IgD-negative memory B cell (primary cell): ENCODE measurements around the gene SEMA3C. TPM values are rescaled to one million over a fixed set of nuclear protein-coding genes. Genes with fewer than 3 reads are reported as not detected.

Source experiments
- H3K27ac Mint-ChIP-seq, 3 donors: one replicate each; pipeline ENCODE4 v1.8.0; 2020 to 2022; ENCODE audit warnings: mild to moderate bottlenecking in 3 of 3, mixed read lengths in 3 of 3, moderate library complexity in 1 of 3
- H3K27me3 Mint-ChIP-seq: one replicate; pipeline ENCODE4 v1.8.0; 2021; ENCODE audit warnings: mixed read lengths
- H3K36me3 Mint-ChIP-seq: one replicate; pipeline ENCODE4 v1.8.0; 2020; ENCODE audit warnings: mild to moderate bottlenecking, mixed read lengths
- H3K4me1 Mint-ChIP-seq, 3 donors: one replicate each; pipeline ENCODE4 v1.8.0; 2020 to 2022; ENCODE audit warnings: mixed read lengths in 3 of 3, mild to moderate bottlenecking in 1 of 3
- H3K4me3 Mint-ChIP-seq, 4 donors: one replicate each; pipeline ENCODE4 v1.8.0; 2020 to 2022; ENCODE audit warnings: mild to moderate bottlenecking in 4 of 4, mixed read lengths in 4 of 4, moderate library complexity in 3 of 4
- H3K9me3 Mint-ChIP-seq, 3 donors: one replicate each; pipeline ENCODE4 v1.8.0; 2020 to 2021; ENCODE audit warnings: mixed read lengths in 3 of 3, mild to moderate bottlenecking in 1 of 3
- polyA plus RNA-seq: library from polyadenylated mRNA; unstranded; fragments of 300-500 nt; fragmentation: Illumina TruSeq; gene quantifications from one replicate; pipeline ENCODE4 v1.2.3, GENCODE V29; 2021

SEMA3C gene
- polyA plus RNA-seq, 1 donor from 2014 or later = not detected

GRCh38 chr7:80766724-80767123, 152.1 kb downstream of the SEMA3C start:
- Mint-ChIP-seq H3K27ac (no peak overlapping the region), H3K9me3 (peaks cover 5 to 8% (median 6%) of the 10 kb centered on the region in 3 donors), H3K4me3 (no peak overlapping the region), H3K36me3 (no peaks in the 10 kb centered on the region), H3K27me3 (no peaks in the 10 kb centered on the region), H3K4me1 (no peaks in the 10 kb centered on the region)

- Mint-ChIP-seq H3K4me1 (no peaks in the 10 kb centered on the region), H3K27ac (no peak overlapping the region), H3K4me3 (no peak overlapping the region), H3K36me3 (no peaks in the 10 kb centered on the region), H3K9me3 (peaks cover 6 to 8% (median 6%) of the 10 kb centered on the region in 3 donors), H3K27me3 (no peaks in the 10 kb centered on the region)
These were observed 154.7 kb downstream of the SEMA3C start for GRCh38 chr7:80764132-80764531.

- H3K4me3 Mint-ChIP-seq = no peak overlapping the region
- peaks cover 6 to 8% (median 6%) of the 10 kb centered on the region in 3 donors for H3K9me3 Mint-ChIP-seq
- H3K27me3 Mint-ChIP-seq = no peaks in the 10 kb centered on the region
- H3K4me1 Mint-ChIP-seq = no peaks in the 10 kb centered on the region
- no peak overlapping the region for H3K27ac Mint-ChIP-seq
- no peaks in the 10 kb centered on the region for H3K36me3 Mint-ChIP-seq
These were observed 155.1 kb downstream of the SEMA3C start for GRCh38 chr7:80763704-80764103.

GRCh38 chr7:80763289-80763688, 155.6 kb downstream of the SEMA3C start:
- H3K4me1 Mint-ChIP-seq = no peaks in the 10 kb centered on the region
- peaks cover 4 to 8% (median 5%) of the 10 kb centered on the region in 3 donors for H3K9me3 Mint-ChIP-seq
- H3K27me3 Mint-ChIP-seq = no peaks in the 10 kb centered on the region
- H3K36me3 Mint-ChIP-seq = no peaks in the 10 kb centered on the region
- no peak overlapping the region for H3K27ac Mint-ChIP-seq
- H3K4me3 Mint-ChIP-seq = no peak overlapping the region

GRCh38 chr7:80760292-80760691, 158.6 kb downstream of the SEMA3C start:
- Mint-ChIP-seq H3K4me1 (no peaks in the 10 kb centered on the region), H3K27ac (no peak overlapping the region), H3K4me3 (no peak overlapping the region), H3K9me3 (peaks cover 0 to 13% (median 6%) of the 10 kb centered on the region in 3 donors), H3K27me3 (no peaks in the 10 kb centered on the region), H3K36me3 (no peaks in the 10 kb centered on the region)

- Mint-ChIP-seq H3K27ac (no peak overlapping the region), H3K4me3 (no peak overlapping the region), H3K9me3 (peaks cover 1 to 17% (median 2%) of the 10 kb centered on the region in 3 donors), H3K27me3 (no peaks in the 10 kb centered on the region), H3K36me3 (no peaks in the 10 kb centered on the region), H3K4me1 (no peaks in the 10 kb centered on the region)
These were observed 165.7 kb downstream of the SEMA3C start for GRCh38 chr7:80752954-80753690.

- H3K4me1 Mint-ChIP-seq = no peaks in the 10 kb centered on the region
- peaks cover 0 to 6% (median 2%) of the 10 kb centered on the region in 3 donors for H3K9me3 Mint-ChIP-seq
- no peak overlapping the region for H3K27ac Mint-ChIP-seq
- H3K4me3 Mint-ChIP-seq = no peak overlapping the region
- H3K27me3 Mint-ChIP-seq = no peaks in the 10 kb centered on the region
- no peaks in the 10 kb centered on the region for H3K36me3 Mint-ChIP-seq
These were observed 169.6 kb downstream of the SEMA3C start for GRCh38 chr7:80749270-80749669.

- Mint-ChIP-seq H3K27me3 (no peaks in the 10 kb centered on the region), H3K27ac (no peak overlapping the region), H3K4me3 (no peak overlapping the region), H3K36me3 (no peaks in the 10 kb centered on the region), H3K9me3 (peaks cover 0 to 7% (median 2%) of the 10 kb centered on the region in 3 donors), H3K4me1 (no peaks in the 10 kb centered on the region)
These were observed 170.3 kb downstream of the SEMA3C start for GRCh38 chr7:80748363-80749042.

GRCh38 chr7:80740778-80741545, 177.9 kb downstream of the SEMA3C start:
- Mint-ChIP-seq H3K4me1 (no peaks in the 10 kb centered on the region), H3K27me3 (no peaks in the 10 kb centered on the region), H3K4me3 (no peak overlapping the region), H3K9me3 (peaks cover 0 to 4% (median 0%) of the 10 kb centered on the region in 3 donors), H3K36me3 (no peaks in the 10 kb centered on the region), H3K27ac (no peak overlapping the region)

- Mint-ChIP-seq H3K4me1 (no peaks in the 10 kb centered on the region), H3K4me3 (no peak overlapping the region), H3K27ac (no peak overlapping the region), H3K27me3 (no peaks in the 10 kb centered on the region), H3K9me3 (peaks cover 1 to 8% (median 2%) of the 10 kb centered on the region in 3 donors), H3K36me3 (no peaks in the 10 kb centered on the region)
These were observed 182.3 kb downstream of the SEMA3C start for GRCh38 chr7:80736371-80737125.

- Mint-ChIP-seq H3K36me3 (no peaks in the 10 kb centered on the region), H3K9me3 (peaks cover 1 to 13% (median 2%) of the 10 kb centered on the region in 3 donors), H3K4me3 (no peak overlapping the region), H3K27me3 (no peaks in the 10 kb centered on the region), H3K4me1 (no peaks in the 10 kb centered on the region), H3K27ac (no peak overlapping the region)
These were observed 183.5 kb downstream of the SEMA3C start for GRCh38 chr7:80735330-80735729.

GRCh38 chr7:80734011-80734410, 184.8 kb downstream of the SEMA3C start:
- Mint-ChIP-seq H3K4me1 (no peaks in the 10 kb centered on the region), H3K36me3 (no peaks in the 10 kb centered on the region), H3K27ac (peak overlapping the region in 1 of 3 donors; percentile 3), H3K4me3 (no peak overlapping the region), H3K27me3 (no peaks in the 10 kb centered on the region), H3K9me3 (peaks cover 1 to 13% (median 2%) of the 10 kb centered on the region in 3 donors)

GRCh38 chr7:80733333-80733915, 185.4 kb downstream of the SEMA3C start:
- Mint-ChIP-seq H3K4me1 (no peaks in the 10 kb centered on the region), H3K36me3 (no peaks in the 10 kb centered on the region), H3K9me3 (peaks cover 1 to 13% (median 2%) of the 10 kb centered on the region in 3 donors), H3K27me3 (no peaks in the 10 kb centered on the region), H3K4me3 (peak overlapping the region in 1 of 4 donors; percentile 30), H3K27ac (no peak overlapping the region)

- no peak overlapping the region for H3K4me3 Mint-ChIP-seq
- H3K27ac Mint-ChIP-seq = no peak overlapping the region
- peaks cover 1 to 13% (median 2%) of the 10 kb centered on the region in 3 donors for H3K9me3 Mint-ChIP-seq
- H3K36me3 Mint-ChIP-seq = no peaks in the 10 kb centered on the region
- H3K4me1 Mint-ChIP-seq = no peaks in the 10 kb centered on the region
- H3K27me3 Mint-ChIP-seq = no peaks in the 10 kb centered on the region
These were observed 186.2 kb downstream of the SEMA3C start for GRCh38 chr7:80732630-80733029.
